Neuronal stem cell (in vitro differentiated cells): ENCODE data around the gene ACTN1.
A peak's percentile ranks its signal among the peaks of the same experiment; 100 is the strongest.

ENCODE experiments used
- DNase-seq: peaks from one replicate; pipeline ENCODE4 v3.0.0-alpha.2; 2013; ENCODE audit warnings: low spot score
- H2AFZ ChIP-seq: one replicate; pipeline ENCODE4 v1.6.1; 2013; ENCODE audit warnings: mild to moderate bottlenecking, low read length, inconsistent platforms
- H2AK5ac ChIP-seq: 2 replicates; pipeline ENCODE4 v1.6.1; 2013; ENCODE audit warnings: low read depth, mild to moderate bottlenecking, inconsistent platforms, low read length, moderate library complexity, mixed read lengths
- H2BK120ac ChIP-seq: 2 replicates; pipeline ENCODE4 v1.6.1; 2013; ENCODE audit warnings: low read depth, mild to moderate bottlenecking, inconsistent platforms, low read length, moderate library complexity, mixed read lengths
- H2BK12ac ChIP-seq: one replicate; pipeline ENCODE4 v1.6.1; 2013; ENCODE audit warnings: low read length, inconsistent platforms
- H2BK15ac ChIP-seq: 2 replicates; pipeline ENCODE4 v1.6.1; 2013; ENCODE audit warnings: mild to moderate bottlenecking, low read length, inconsistent platforms, mixed read lengths
- H2BK5ac ChIP-seq: one replicate; pipeline ENCODE4 v1.6.1; 2013; ENCODE audit warnings: inconsistent platforms, mild to moderate bottlenecking, low read length, moderate library complexity
- H3K14ac ChIP-seq: one replicate; pipeline ENCODE4 v1.6.1; 2013; ENCODE audit warnings: low read length, inconsistent platforms
- H3K18ac ChIP-seq: 2 replicates; pipeline ENCODE4 v1.6.1; 2013; ENCODE audit warnings: low read length, inconsistent platforms
- H3K23ac ChIP-seq: 2 replicates; pipeline ENCODE4 v1.6.1; 2013; ENCODE audit warnings: low read depth, mild to moderate bottlenecking, mixed read lengths, low read length, inconsistent platforms; ENCODE audit not compliant: poor library complexity
- H3K27ac ChIP-seq: replicated peaks from 3 replicates; pipeline ENCODE4 v1.5.1; 2013; ENCODE audit warnings: low read length, inconsistent platforms
- H3K27me3 ChIP-seq, 3 experiments: 2 replicates each; pipeline ENCODE4 v1.6.1; 2013; ENCODE audit warnings: low read length in 3 of 3, mild to moderate bottlenecking in 2 of 3, inconsistent platforms in 1 of 3, low read depth in 1 of 3, mixed read lengths in 1 of 3, moderate library complexity in 1 of 3; ENCODE audit not compliant: control insufficient read depth in 3 of 3, insufficient read depth in 3 of 3
- H3K36me3 ChIP-seq, 2 donors: replicated peaks in 1 of 2; 2 replicates each; pipeline ENCODE4 v1.6.1; 2013; ENCODE audit warnings: low read length in 2 of 2; ENCODE audit not compliant: control insufficient read depth in 2 of 2, insufficient read depth in 2 of 2
- H3K4ac ChIP-seq: 2 replicates; pipeline ENCODE4 v1.6.1; 2013; ENCODE audit warnings: inconsistent platforms, mild to moderate bottlenecking, low read length, moderate library complexity
- H3K4me1 ChIP-seq, 2 donors: 1 replicate in 1 of 2; 2 replicates in 1 of 2; pipeline ENCODE4 v1.6.1; 2013; ENCODE audit warnings: low read length in 2 of 2, low read depth in 1 of 2; ENCODE audit not compliant: control insufficient read depth in 2 of 2, insufficient read depth in 1 of 2
- H3K4me2 ChIP-seq: one replicate; pipeline ENCODE4 v1.6.1; 2013; ENCODE audit warnings: mild to moderate bottlenecking, low read length, inconsistent platforms; ENCODE audit not compliant: insufficient read depth, poor library complexity, severe bottlenecking
- H3K4me3 ChIP-seq, 2 donors: 2 replicates each; pipeline ENCODE4 v1.5.1; 2013; ENCODE audit warnings: low read length in 2 of 2, mild to moderate bottlenecking in 2 of 2, inconsistent platforms in 1 of 2, moderate library complexity in 1 of 2
- H3K79me1 ChIP-seq: one replicate; pipeline ENCODE4 v1.6.1; 2013; ENCODE audit warnings: low read depth, mild to moderate bottlenecking, inconsistent platforms, low read length, moderate library complexity
- H3K9ac ChIP-seq: one replicate; pipeline ENCODE4 v1.6.1; 2013; ENCODE audit warnings: mild to moderate bottlenecking, low read depth, low read length, inconsistent platforms; ENCODE audit not compliant: poor library complexity
- H3K9me3 ChIP-seq, 2 donors: replicated peaks in 1 of 2; 2 replicates each; pipeline versions ENCODE3 to v1.6.1; 2013; ENCODE audit warnings: low read length in 2 of 2, mild to moderate bottlenecking in 2 of 2, inconsistent platforms in 1 of 2, low read depth in 1 of 2, mixed read lengths in 1 of 2, moderate library complexity in 1 of 2; ENCODE audit not compliant: control insufficient read depth in 2 of 2, insufficient read depth in 1 of 2
- H4K8ac ChIP-seq: one replicate; pipeline ENCODE4 v1.6.1; 2013; ENCODE audit warnings: low read depth, mild to moderate bottlenecking, inconsistent platforms, low read length, moderate library complexity
- H4K91ac ChIP-seq: one replicate; pipeline ENCODE4 v1.6.1; 2013; ENCODE audit warnings: low read length, low read depth, mild to moderate bottlenecking, inconsistent platforms; ENCODE audit not compliant: poor library complexity
- WGBS, 2 donors: extraction: QIAGEN DNeasy Blood & Tissue Kit; methylation state at CpG; one replicate each; pipeline ENCODE4 v1.1.7; 2013; ENCODE audit warnings: missing lambda C conversion rate in 2 of 2, mixed read lengths in 1 of 2; ENCODE audit not compliant: insufficient read length in 2 of 2, insufficient replicate concordance in 1 of 2; ENCODE audit errors: extremely low coverage in 2 of 2; 5-methylcytosine and 5-hydroxymethylcytosine counted together

ACTN1 gene

GRCh38 chr14:68948686-68949600 lies 30.2 kb downstream of the ACTN1 start:
- H2AK5ac ChIP-seq, result peak overlapping the region; percentile 8
- H3K4ac ChIP-seq, result no peak overlapping the region
- DNase-seq, result no peak
- H3K23ac ChIP-seq, result no peak overlapping the region
- peaks cover 0 to 22% of the 10 kb centered on the region in 2 donors for H3K4me1 ChIP-seq
- no peaks in the 10 kb centered on the region for H3K9me3 ChIP-seq
- H3K14ac ChIP-seq, result no peak overlapping the region
- H2AFZ ChIP-seq, result no peak overlapping the region
- WGBS, 2 donors, result no CpG with 5 or more reads among the region's 12 CpGs
- H3K18ac ChIP-seq, result peak overlapping the region; percentile 59
- H2BK15ac ChIP-seq, result no peak overlapping the region
- H3K27ac ChIP-seq, result no peak overlapping the region
- no peak overlapping the region for H2BK5ac ChIP-seq
- peaks cover 2 to 15% of the 10 kb centered on the region in 2 donors for H3K36me3 ChIP-seq
- peaks cover 10% of the 10 kb centered on the region for H3K79me1 ChIP-seq
- no peak overlapping the region for H2BK120ac ChIP-seq
- no peak overlapping the region for H4K91ac ChIP-seq
- no peaks in the 10 kb centered on the region for H3K27me3 ChIP-seq
- H4K8ac ChIP-seq, result no peak overlapping the region
- no peak overlapping the region for H3K9ac ChIP-seq
- no peak overlapping the region for H3K4me2 ChIP-seq
- H3K4me3 ChIP-seq, result no peak overlapping the region
- H2BK12ac ChIP-seq, result no peak overlapping the region

- WGBS, 2 donors, result no CpG with 5 or more reads among the region's 8 CpGs
- H3K27ac ChIP-seq, result no peak overlapping the region
- H3K4me1 ChIP-seq, result peaks cover 0 to 24% of the 10 kb centered on the region in 2 donors
Observed at GRCh38 chr14:68947802-68948201, 31.3 kb downstream of the ACTN1 start.

DNA sequence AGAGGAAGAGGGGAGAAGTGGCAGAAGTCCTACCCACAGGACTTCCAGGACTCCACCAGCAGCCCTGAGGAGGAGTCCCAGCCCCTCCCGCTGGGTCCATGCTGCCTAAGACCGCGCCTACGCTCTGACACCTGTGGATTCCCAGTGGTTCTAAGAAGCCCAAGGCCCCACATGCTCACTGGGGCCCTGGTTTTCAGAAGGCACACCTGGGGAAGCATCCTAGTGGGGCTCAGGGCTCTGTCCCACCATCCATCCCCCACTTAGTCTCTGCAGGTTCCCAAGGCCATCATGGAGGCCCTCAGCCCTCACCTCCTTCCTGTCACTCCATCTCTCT lies 32.6 kb downstream of the ACTN1 start:
- Histone ChIP-seq H3K36me3 (peaks cover 2 to 13% of the 10 kb centered on the region in 2 donors), H2AK5ac (no peak overlapping the region), H3K9ac (no peak overlapping the region), H3K23ac (no peak overlapping the region), H2AFZ (no peak overlapping the region), H3K4me2 (no peak overlapping the region), H3K4me1 (peaks cover 0 to 26% of the 10 kb centered on the region in 2 donors), H3K18ac (no peak overlapping the region), H2BK120ac (no peak overlapping the region), H4K91ac (no peak overlapping the region), H2BK15ac (no peak overlapping the region), H3K79me1 (peaks cover 14% of the 10 kb centered on the region), H2BK5ac (no peak overlapping the region), H3K14ac (no peak overlapping the region), H2BK12ac (no peak overlapping the region), H3K9me3 (no peaks in the 10 kb centered on the region), H4K8ac (no peak overlapping the region), H3K4ac (no peak overlapping the region), H3K27me3 (no peaks in the 10 kb centered on the region), H3K27ac (no peak overlapping the region), H3K4me3 (no peak overlapping the region)
- DNase-seq, result no peak
- no CpG with 5 or more reads among the region's 4 CpGs for WGBS, 2 donors

More at GRCh38 chr14:68947802-68948201, 31.3 kb downstream of the ACTN1 start:
- H2AFZ ChIP-seq, result no peak overlapping the region
- no peak overlapping the region for H2BK12ac ChIP-seq
- H3K23ac ChIP-seq, result no peak overlapping the region
- no peaks in the 10 kb centered on the region for H3K27me3 ChIP-seq
- H3K18ac ChIP-seq, result peak overlapping the region; percentile 35
- peak overlapping the region; percentile 67 for H3K14ac ChIP-seq
- H3K36me3 ChIP-seq, result peaks cover 4 to 15% of the 10 kb centered on the region in 2 donors
- H4K91ac ChIP-seq, result no peak overlapping the region
- H2AK5ac ChIP-seq, result no peak overlapping the region
- H3K9me3 ChIP-seq, result no peaks in the 10 kb centered on the region
- peaks cover 15% of the 10 kb centered on the region for H3K79me1 ChIP-seq
- no peak overlapping the region for H3K4ac ChIP-seq
- no peak overlapping the region for H2BK120ac ChIP-seq
- H3K9ac ChIP-seq, result no peak overlapping the region
- DNase-seq, result no peak
- H2BK15ac ChIP-seq, result no peak overlapping the region
- no peak overlapping the region for H2BK5ac ChIP-seq
- no peak overlapping the region for H4K8ac ChIP-seq
- no peak overlapping the region for H3K4me3 ChIP-seq
- H3K4me2 ChIP-seq, result no peak overlapping the region

DNA sequence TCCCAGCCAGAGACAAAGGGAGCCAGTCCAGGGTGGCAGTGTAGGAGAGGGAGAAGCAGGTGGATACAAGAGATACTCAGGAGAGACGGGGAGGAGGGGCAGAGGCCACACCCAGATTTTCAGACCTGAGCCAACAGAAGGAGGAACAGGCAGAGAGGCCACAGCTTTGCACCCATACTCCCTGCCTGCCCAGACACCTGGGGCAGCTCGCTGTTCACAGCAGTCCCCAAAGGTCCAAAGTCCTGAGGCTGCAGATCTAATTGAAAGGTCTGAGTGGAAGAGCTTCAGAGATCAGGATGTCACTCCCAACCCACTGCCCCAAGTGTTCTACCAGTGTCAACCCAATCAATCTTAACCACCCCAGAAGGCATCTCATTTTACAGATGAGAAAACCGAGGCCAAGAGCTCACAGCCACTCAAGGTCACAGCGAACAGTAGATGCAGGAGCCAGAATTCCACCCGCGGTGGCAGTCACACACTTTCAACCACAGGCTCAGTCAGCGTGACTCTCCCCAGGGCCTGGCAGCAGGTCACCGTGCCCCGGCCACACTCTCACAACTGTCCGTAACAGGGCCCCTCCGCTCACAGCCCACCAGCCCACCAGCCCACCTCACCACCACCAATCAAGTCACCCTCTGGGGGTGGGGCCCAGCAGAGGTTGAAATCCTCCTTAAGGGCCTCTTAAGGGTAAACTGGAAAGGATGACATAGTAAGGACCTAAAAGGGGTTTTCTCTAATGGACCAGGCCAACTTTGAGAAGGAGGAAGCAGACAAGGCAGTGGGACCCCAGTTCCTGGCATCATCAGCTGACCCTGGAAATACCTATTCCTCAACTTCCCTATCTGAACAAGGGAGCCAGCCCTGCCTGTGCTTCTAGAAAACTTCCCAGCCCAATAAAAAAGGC lies 33.3 kb downstream of the ACTN1 start:
- Histone ChIP-seq H3K79me1 (peaks cover 14% of the 10 kb centered on the region), H4K8ac (no peak overlapping the region), H3K4me2 (no peak overlapping the region), H2BK15ac (no peak overlapping the region), H4K91ac (no peak overlapping the region), H3K23ac (no peak overlapping the region), H3K4ac (no peak overlapping the region), H3K18ac (no peak overlapping the region), H2AFZ (no peak overlapping the region), H3K27me3 (no peaks in the 10 kb centered on the region), H3K36me3 (peaks cover 2 to 7% of the 10 kb centered on the region in 2 donors), H3K9ac (no peak overlapping the region), H3K27ac (no peak overlapping the region), H3K4me1 (peaks cover 0 to 26% of the 10 kb centered on the region in 2 donors), H2BK12ac (no peak overlapping the region), H2BK120ac (no peak overlapping the region), H2AK5ac (peak overlapping the region; percentile 57), H2BK5ac (no peak overlapping the region), H3K14ac (no peak overlapping the region), H3K4me3 (no peak overlapping the region), H3K9me3 (no peaks in the 10 kb centered on the region)
- no peak for DNase-seq
- no CpG with 5 or more reads among the region's 11 CpGs for WGBS, 2 donors
